Neural cell (in vitro differentiated cells): ENCODE measurements around the gene ACTBL2. TPM values are rescaled to one million over a fixed set of nuclear protein-coding genes. Genes with fewer than 3 reads are reported as not detected.
"Not testable (repeated sequence)": the region's sequence is repeated elsewhere in the genome, so short reads cannot be mapped to it uniquely, and the experiment has no call there.

Source experiments
- H2AFZ ChIP-seq: fragments of 200-600, 300-800 bp; sonication (generic), shearing (Covaris generic); 2 replicates; pipeline ENCODE4 v1.6.0; 2014; ENCODE audit warnings: low read depth, mild to moderate bottlenecking, antibody characterized with exemption, low read length, moderate library complexity
- H3F3A ChIP-seq: fragments of 200-600 bp; shearing (Covaris generic); 2 replicates; pipeline ENCODE4 v1.6.1; 2016; ENCODE audit warnings: mild to moderate bottlenecking, moderate library complexity, mixed read lengths, antibody characterized with exemption, low read length; ENCODE audit not compliant: insufficient read depth, poor library complexity, severe bottlenecking
- H3K27ac ChIP-seq: fragments of 200-600, 300-800 bp; sonication (generic), shearing (Covaris generic); 2 replicates; pipeline ENCODE4 v1.5.1; 2014; ENCODE audit warnings: mild to moderate bottlenecking, low read length, moderate library complexity
- H3K27me3 ChIP-seq: fragments of 300-800, 200-600 bp; sonication (generic), shearing (Covaris generic); 2 replicates; pipeline ENCODE4 v1.6.0; 2014; ENCODE audit warnings: mild to moderate bottlenecking, low read depth, low read length, moderate library complexity; ENCODE audit not compliant: insufficient read depth
- H3K36me3 ChIP-seq: fragments of 300-800, 200-600 bp; sonication (generic), shearing (Covaris generic); 2 replicates; pipeline ENCODE4 v1.5.1; 2014; ENCODE audit warnings: mild to moderate bottlenecking, antibody characterized with exemption, low read length, moderate library complexity; ENCODE audit not compliant: insufficient read depth
- H3K4me2 ChIP-seq: fragments of 300-800, 200-600 bp; sonication (generic), shearing (Covaris generic); 2 replicates; pipeline ENCODE4 v1.6.0; 2014; ENCODE audit warnings: mild to moderate bottlenecking, low read length
- H3K4me3 ChIP-seq: fragments of 300-800, 200-600 bp; sonication (generic), shearing (Covaris generic); 2 replicates; pipeline ENCODE4 v1.5.1; 2014; ENCODE audit warnings: mild to moderate bottlenecking, low read length, moderate library complexity
- H3K79me2 ChIP-seq: fragments of 200-600 bp; shearing (Covaris generic); replicated peaks from 2 replicates; pipeline ENCODE4 v1.6.0; 2014; ENCODE audit warnings: mild to moderate bottlenecking, low read length, moderate library complexity; ENCODE audit not compliant: insufficient read depth
- H3K9ac ChIP-seq: fragments of 300-800, 200-600 bp; sonication (generic), shearing (Covaris generic); 2 replicates; pipeline ENCODE4 v1.6.1; 2016; ENCODE audit warnings: mild to moderate bottlenecking, low read length, mixed read lengths
- H3K9me2 ChIP-seq: fragments of 200-600 bp; shearing (Covaris generic); 2 replicates; pipeline ENCODE4 v1.6.1; 2016; ENCODE audit warnings: mild to moderate bottlenecking, low read length, mixed read lengths; ENCODE audit not compliant: insufficient read depth
- H3K9me3 ChIP-seq: fragments of 200-600, 300-800 bp; sonication (generic), shearing (Covaris generic); 2 replicates; pipeline ENCODE4 v1.6.1; 2016; ENCODE audit warnings: mild to moderate bottlenecking, mixed run types, low read length, moderate library complexity, mixed read lengths
- H4K20me1 ChIP-seq: fragments of 200-600 bp; shearing (Covaris generic); 2 replicates; pipeline ENCODE4 v1.6.1; 2016; ENCODE audit warnings: mild to moderate bottlenecking, mixed run types; ENCODE audit not compliant: insufficient read depth
- EP300 ChIP-seq: fragments of 450-650 bp; conservative IDR thresholded peaks from 2 replicates; pipeline ENCODE4 v1.6.1; 2014; ENCODE audit warnings: antibody characterized with exemption, mild to moderate bottlenecking, moderate library complexity; ENCODE audit not compliant: poor library complexity, severe bottlenecking
- EZH2 ChIP-seq: fragments of 200-600, 300-800 bp; shearing (Covaris generic), sonication (generic); IDR thresholded peaks from 2 replicates; pipeline ENCODE4 v1.6.1; 2014; ENCODE audit warnings: antibody characterized with exemption, low read length, borderline replicate concordance, mild to moderate bottlenecking; ENCODE audit not compliant: insufficient read depth, poor library complexity, severe bottlenecking
- MXI1 ChIP-seq: fragments of 450-650 bp; conservative IDR thresholded peaks from 2 replicates; pipeline ENCODE4 v1.6.1; 2014; ENCODE audit warnings: antibody characterized with exemption, mild to moderate bottlenecking; ENCODE audit not compliant: poor library complexity, severe bottlenecking
- POLR2AphosphoS5 ChIP-seq: IDR thresholded peaks from 2 replicates; pipeline ENCODE4 v1.6.1; 2012
- RAD21 ChIP-seq: fragments of 450-650 bp; conservative IDR thresholded peaks from 2 replicates; pipeline ENCODE4 v1.6.1; 2014; ENCODE audit warnings: antibody characterized with exemption, mild to moderate bottlenecking, moderate library complexity
- REST ChIP-seq: IDR thresholded peaks from 2 replicates; pipeline ENCODE4 v1.6.1; 2012; ENCODE audit warnings: borderline replicate concordance
- SMC3 ChIP-seq: fragments of 450-650 bp; conservative IDR thresholded peaks from 2 replicates; pipeline ENCODE4 v1.6.1; 2014; ENCODE audit warnings: antibody characterized with exemption, mild to moderate bottlenecking, moderate library complexity; ENCODE audit not compliant: poor library complexity
- TAF1 ChIP-seq: IDR thresholded peaks from 2 replicates; pipeline ENCODE4 v1.6.1; 2012; ENCODE audit warnings: low read depth
- polyA plus RNA-seq: library from polyadenylated mRNA; depleted of rRNA; stranded (reverse); fragments of >200 nt; gene quantifications from 2 replicates; pipeline ENCODE4 v1.2.3, GENCODE V29; 2014
- TF ChIP-seq, protein P1 (sequence below): fragments of 450-650 bp; IDR thresholded peaks from 2 replicates; pipeline ENCODE4 v1.5.1; 2014; ENCODE audit warnings: antibody characterized with exemption, mild to moderate bottlenecking, moderate library complexity; ENCODE audit not compliant: poor library complexity, severe bottlenecking

ACTBL2 gene
- polyA plus RNA-seq, 1 donor from 2014 or later, result not detected

- H3K4me3 ChIP-seq, H3K27ac ChIP-seq, H3K9ac ChIP-seq, H2AFZ ChIP-seq, H3K36me3 ChIP-seq, H3K27me3 ChIP-seq, H3K9me2 ChIP-seq, H3K4me2 ChIP-seq, H3F3A ChIP-seq, H3K9me3 ChIP-seq, H4K20me1 ChIP-seq, H3K79me2 ChIP-seq: not testable (repeated sequence)
Measured at GRCh38 chr5:57522477-57522876, 39.9 kb upstream of the ACTBL2 start.

- not testable (repeated sequence) for H3K79me2 ChIP-seq, H3K27me3 ChIP-seq, H3K36me3 ChIP-seq, H4K20me1 ChIP-seq, H3K9me2 ChIP-seq, H3F3A ChIP-seq, H3K27ac ChIP-seq, H3K4me2 ChIP-seq, H3K4me3 ChIP-seq, H2AFZ ChIP-seq, H3K9me3 ChIP-seq, H3K9ac ChIP-seq
Measured at GRCh38 chr5:57518415-57518814, 35.8 kb upstream of the ACTBL2 start.

- Histone ChIP-seq H3K27ac (no peak overlapping the region), H3K9me3 (no peaks in the 10 kb centered on the region), H3K79me2 (no peaks in the 10 kb centered on the region), H2AFZ (no peak overlapping the region), H3K36me3 (no peaks in the 10 kb centered on the region), H4K20me1 (no peaks in the 10 kb centered on the region), H3K27me3 (no peaks in the 10 kb centered on the region), H3K4me2 (no peak overlapping the region), H3K4me3 (no peak overlapping the region), H3K9ac (no peak overlapping the region), H3F3A (no peaks in the 10 kb centered on the region), H3K9me2 (no peaks in the 10 kb centered on the region)
- TF ChIP-seq SMC3 (no peak), RAD21 (no peak), POLR2AphosphoS5 (no peak), EZH2 (no peak), MXI1 (no peak), TAF1 (no peak), REST (no peak)
Measured at GRCh38 chr5:57517250-57517649, 34.6 kb upstream of the ACTBL2 start.

- Histone ChIP-seq H3K36me3 (no peaks in the 10 kb centered on the region), H3K4me2 (no peak overlapping the region), H3K9me3 (no peaks in the 10 kb centered on the region), H3K27ac (no peak overlapping the region), H3K9me2 (no peaks in the 10 kb centered on the region), H3K27me3 (no peaks in the 10 kb centered on the region), H3F3A (no peaks in the 10 kb centered on the region), H3K79me2 (no peaks in the 10 kb centered on the region), H3K9ac (no peak overlapping the region), H3K4me3 (no peak overlapping the region), H4K20me1 (no peaks in the 10 kb centered on the region), H2AFZ (no peak overlapping the region)
- TF ChIP-seq MXI1 (no peak), EZH2 (no peak), TAF1 (no peak), POLR2AphosphoS5 (no peak), EP300 (no peak), REST (no peak), SMC3 (no peak), RAD21 (no peak)
- TF ChIP-seq, protein P1, sequence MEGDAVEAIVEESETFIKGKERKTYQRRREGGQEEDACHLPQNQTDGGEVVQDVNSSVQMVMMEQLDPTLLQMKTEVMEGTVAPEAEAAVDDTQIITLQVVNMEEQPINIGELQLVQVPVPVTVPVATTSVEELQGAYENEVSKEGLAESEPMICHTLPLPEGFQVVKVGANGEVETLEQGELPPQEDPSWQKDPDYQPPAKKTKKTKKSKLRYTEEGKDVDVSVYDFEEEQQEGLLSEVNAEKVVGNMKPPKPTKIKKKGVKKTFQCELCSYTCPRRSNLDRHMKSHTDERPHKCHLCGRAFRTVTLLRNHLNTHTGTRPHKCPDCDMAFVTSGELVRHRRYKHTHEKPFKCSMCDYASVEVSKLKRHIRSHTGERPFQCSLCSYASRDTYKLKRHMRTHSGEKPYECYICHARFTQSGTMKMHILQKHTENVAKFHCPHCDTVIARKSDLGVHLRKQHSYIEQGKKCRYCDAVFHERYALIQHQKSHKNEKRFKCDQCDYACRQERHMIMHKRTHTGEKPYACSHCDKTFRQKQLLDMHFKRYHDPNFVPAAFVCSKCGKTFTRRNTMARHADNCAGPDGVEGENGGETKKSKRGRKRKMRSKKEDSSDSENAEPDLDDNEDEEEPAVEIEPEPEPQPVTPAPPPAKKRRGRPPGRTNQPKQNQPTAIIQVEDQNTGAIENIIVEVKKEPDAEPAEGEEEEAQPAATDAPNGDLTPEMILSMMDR, result no peak
Measured at GRCh38 chr5:57513785-57514184, 31.2 kb upstream of the ACTBL2 start.
